HG02840 (cell line): ENCODE data around the gene ACADS.

ENCODE experiments used
- ATAC-seq: cut with Tn5 transposase; IDR thresholded peaks from one replicate; pipeline ENCODE4 v1.9.1; 2021; ENCODE audit warnings: mild to moderate bottlenecking, moderate library complexity, moderate number of reproducible peaks; ENCODE audit not compliant: unreplicated experiment, low FRiP score

Gene ACADS

DNA sequence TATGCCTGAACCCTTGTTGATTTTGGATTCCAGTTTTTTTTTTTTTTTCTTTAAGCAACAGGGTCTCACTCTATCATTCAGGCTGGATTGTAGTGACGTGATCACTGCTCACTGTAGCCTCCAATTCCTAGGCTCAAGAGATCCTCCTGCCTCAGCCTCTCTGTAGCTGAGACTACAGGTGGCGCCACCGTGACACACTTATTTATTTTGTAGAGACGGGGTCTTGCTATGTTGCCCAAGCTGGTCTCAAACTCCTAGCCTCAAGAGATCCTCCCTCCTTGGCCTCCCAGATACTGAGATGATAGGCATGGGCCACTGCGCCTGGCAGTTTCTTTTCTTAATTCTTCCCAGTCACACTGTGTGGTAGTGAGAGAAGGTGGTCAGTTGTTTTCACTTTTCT lies 25.2 kb downstream of the ACADS start:
- ATAC-seq = no peak

DNA sequence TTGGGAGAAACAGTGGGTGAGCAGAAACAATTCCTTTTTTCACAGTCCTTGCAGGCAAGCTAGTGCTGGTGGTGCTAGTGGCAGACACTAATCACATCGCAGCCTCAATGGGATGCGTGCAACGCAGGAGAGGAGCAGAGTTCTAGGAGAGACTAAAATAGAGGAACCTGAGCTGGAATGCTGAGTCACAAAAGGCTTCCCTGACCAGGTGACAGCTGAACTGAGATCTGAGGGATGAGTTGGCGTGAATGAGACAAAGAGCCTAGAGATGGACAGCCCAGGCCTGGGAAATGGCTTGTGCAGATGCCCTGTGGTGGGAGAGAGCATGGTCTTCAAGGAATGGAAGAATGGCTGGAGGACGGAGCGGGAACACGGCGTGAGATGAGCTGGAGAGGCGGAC lies 25.8 kb downstream of the ACADS start:
- no peak for ATAC-seq

DNA sequence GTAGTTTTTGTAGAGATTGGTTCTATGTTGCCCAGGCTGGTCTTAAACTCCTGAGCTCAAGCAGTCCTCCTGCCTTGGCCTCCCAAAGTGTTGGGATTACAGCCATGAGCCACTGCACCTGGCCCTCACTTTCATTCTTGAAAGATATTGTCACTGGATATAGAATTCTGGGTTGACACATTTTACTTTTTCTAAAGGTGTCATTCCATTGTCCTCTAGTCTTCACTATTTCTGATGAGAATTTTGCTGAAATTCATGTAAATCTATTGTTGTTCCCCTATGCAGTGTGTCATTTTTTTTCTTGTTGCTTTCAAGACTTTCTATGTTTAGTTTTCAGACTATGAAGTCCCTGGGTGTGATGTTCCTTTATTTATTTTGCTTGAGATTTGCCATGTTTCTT lies 29.2 kb downstream of the ACADS start:
- no peak for ATAC-seq

DNA sequence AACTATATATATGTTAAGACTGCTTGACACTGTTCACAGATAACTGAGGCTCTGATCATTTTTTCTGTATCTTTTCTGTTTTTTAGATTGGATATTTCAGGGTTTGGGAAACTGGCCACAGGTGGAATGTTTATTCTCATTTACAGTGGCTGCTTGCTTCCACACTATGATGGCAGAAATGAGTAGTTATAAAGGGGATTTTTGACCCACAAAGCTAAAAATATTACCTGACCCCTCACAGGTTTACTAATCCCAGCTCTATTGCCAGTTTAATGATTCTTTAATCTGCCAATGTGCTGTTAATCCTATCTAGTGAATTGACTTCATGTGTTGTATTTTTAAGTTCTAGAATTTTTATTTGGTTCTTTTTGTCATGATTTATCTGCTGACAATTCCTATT lies 29.6 kb downstream of the ACADS start:
- no peak for ATAC-seq

DNA sequence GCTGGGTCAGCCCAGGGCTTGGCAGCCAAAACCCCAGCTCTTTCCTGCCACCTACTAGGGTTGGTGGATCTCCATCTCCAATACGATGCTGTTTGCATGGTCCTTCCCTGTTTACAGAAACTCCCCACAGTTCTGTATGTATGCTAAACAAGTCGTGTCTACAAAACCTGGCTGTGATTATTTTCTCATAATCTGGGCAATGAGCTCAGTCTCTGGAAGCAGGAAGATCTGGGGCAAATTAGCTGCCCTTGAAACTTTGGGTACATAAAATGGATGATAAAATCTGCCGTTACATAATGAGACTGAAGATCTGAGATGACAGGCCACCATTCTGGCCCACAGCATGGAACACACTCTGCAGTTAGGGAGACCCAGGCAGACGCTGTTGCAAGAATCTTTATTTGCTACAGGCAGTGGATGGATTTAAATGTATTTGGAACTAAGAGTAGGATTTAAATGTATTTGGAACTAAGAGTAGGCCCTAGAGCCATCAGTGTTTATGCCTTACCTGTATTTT lies 31.7 kb downstream of the ACADS start:
- ATAC-seq = no peak

DNA sequence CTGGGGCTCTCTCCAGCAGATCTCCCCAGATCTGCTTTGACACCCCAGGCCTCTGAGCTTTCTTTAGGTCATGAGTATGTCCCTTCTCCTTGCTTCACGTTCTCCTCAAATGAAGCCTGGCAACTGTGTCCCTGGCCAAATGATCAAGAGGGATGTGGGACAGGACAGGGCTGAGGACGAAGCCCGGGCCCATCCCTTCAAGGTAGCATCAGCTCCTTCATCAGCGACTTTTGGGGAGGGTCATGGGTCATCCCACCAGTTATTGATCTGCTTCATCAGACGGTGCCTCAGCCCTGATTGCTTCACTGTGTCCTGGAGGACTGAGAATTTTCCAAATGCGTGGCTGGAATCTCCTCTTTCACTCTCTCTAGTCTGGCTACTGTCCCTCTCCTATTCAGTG lies 32.3 kb downstream of the ACADS start:
- no peak for ATAC-seq

DNA sequence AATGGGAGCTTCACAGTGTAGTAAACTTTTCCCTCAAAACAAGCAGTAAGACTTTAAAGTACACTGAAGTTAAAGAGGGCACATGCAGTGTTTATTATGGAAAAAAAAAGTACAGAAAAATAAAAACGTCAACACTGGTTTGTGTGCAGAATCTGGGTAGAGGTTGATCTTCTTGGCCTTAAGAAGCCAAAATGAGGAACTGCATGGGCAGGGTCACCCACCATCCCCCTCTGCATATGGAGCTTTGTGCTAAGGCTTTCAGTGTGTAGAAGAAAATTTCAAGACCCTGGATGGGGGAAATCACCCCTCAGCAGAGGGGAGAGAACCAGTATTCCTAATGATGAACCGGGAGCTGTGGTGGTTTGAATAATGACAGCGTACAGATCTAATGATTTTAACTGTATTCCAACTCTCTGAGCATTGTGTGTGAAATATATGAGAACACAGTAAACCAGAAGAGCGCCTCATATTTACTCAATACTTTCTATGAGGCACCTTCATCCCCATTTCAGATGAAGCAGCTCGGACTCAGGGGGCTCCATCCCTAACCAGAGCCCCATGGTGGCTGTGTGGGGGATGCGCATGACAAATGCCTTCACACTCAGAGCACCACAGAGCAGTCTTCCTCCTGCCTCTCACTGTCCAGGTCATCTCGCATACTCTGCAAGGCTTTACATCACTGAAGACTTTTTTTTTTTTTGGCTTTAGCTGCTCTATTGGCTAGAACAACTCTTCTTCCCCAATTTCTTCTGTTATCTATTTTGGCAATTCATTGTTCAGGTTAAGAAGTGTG lies 33.4 kb downstream of the ACADS start:
- ATAC-seq = no peak

DNA sequence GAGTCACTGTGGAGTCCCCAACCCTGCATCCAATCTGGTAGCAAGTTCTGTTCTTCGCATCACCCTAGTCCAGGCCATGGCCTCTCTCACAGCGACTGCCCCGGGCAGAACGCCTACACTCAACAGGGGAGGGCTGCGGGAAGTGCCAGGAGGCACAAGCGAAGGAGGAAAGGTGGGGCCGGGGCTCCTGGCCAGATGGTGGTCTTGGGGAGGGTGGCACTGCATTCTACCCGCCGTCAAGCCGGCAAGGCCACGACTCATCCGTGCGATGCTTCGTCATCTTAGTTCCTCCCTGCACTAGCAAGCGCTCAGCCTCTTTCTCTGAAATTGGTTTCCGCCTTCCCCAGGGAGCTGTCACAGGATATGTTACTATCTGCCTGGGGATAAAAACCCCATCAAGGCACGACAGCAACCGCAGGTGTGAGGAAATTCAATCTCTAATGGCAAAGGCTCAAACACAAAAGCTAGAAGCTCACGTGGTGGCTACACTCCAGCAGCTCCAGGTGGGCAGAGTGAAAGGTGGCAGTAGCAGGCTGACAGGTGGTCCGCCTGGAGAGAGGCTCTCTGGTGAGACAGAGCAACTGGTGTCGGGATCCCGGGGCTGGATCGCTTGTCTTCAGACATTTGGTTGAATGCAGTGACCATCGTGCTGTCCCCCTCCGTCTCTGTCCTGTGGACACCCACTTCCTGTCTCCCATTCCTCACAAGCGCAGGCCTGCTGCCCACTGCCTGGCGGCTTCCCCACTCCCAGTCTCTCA lies 34.1 kb downstream of the ACADS start:
- no peak for ATAC-seq

DNA sequence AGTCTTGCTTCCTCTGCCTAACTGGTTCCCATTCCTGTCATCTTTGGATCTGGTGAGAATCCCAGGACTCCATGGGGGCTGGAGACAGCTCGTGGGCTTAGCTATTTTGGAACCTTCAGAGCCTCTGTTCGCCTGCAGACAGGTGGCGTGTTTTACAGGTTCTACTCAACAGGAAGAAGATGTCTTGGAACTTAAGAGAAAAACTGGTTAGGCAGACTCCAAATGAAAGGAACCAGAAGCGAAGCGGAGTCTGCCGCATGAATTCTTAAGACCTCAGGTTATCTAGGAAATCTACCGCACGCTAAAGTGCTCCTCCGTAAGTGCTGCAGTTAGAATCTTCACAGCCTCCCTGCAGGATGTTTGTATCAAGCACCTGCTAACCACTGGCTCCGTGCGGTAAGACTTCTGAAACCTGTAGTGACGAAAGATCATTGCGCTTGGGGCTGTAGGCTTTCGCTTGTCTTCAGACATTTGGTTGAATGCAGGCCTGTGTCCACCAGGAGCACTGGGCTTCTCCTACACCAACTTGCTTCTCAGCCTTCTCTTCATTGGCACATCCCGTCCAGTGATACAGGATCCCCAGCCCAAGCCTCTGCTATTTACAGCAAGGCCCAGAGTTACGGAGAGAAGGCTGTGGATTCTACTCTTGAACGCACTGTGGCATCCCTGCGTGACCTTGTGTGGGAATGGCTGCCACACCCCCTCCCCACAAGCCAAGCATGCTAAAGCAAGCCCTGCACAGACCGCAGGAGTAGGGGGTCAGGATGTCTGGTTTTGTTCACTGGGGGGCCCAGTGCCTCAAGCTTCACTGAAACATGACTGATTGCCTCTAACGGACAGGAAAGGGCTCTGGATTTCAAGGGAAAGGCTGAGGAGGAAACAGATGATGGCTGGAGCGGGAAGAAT lies 35.0 kb downstream of the ACADS start:
- no peak for ATAC-seq

DNA sequence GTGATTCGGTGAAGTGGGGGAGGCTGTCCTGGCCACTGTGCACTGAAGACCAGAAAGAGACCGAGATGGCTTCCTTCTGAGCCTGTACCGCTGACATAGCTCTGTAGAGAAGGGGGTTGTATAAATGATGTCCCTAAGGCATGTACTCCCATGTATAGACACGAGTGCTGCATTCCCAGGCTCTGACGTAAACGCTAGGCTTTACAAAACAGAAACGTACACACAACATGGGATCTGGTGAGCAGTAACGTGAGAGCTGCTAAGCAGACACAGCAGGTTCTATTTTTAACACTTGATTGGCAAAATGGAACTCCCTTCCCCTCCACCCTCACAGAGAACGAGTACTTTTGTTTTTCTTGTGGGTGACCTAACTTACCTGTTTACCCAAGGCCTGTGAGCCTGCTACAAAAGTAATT lies 35.9 kb downstream of the ACADS start:
- ATAC-seq = no peak

DNA sequence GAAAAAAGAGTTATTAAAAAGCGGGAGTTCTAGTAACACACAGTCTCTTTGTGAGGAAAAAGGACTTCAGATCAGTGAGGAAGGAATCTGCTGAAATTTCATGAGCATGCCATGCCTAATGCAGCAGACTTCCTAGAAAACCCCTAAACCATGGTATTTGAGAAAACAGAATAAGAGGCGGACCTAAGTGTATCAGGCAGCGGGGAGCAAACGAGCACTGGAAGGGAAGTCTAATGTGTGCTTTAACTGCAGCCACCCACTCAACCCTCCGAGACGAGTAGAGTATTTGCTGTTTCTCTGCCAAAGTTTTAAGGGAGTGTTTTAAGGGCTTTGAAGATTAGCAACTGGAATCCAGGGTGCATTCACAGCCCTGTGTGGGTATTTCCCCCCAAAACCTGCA lies 36.5 kb downstream of the ACADS start:
- ATAC-seq = no peak

DNA sequence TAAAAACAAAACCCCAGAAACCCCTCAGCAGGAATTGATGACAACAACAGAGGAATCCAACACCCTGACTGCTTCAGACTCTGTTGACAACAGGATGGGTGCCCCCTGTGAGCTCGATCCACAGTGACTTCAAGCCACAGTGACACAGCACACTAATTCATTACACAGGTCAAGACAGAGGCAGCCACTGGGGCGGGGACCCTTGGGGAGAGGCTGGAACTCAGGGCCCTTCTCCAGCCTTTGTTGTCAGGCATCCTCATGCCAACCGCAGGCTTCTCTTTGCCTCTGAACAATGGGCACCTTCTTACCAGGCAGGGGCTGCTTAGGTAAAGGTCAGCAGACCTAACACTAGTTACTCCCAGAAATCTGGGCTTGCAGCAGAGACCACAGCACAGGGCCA lies 37.6 kb downstream of the ACADS start:
- no peak for ATAC-seq

DNA sequence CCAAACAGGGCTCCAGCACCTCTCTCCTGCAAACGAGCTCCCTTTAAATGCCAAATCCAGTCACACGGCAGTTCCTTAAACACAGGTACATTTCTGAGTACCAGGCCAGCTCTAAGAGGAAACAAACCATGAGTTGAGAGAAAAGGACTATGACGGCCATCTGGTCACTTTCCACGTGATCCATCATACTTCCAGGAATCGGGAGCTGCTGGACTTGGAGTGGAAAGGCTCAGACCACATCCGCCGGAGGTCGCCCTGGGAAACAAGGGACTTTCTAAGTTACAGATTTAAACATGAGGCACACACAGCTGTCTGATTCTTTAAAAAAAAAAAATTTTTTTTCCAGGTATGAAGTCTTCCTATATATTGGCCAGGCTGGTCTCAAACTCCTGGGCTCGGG lies 39.2 kb downstream of the ACADS start:
- ATAC-seq = no peak

DNA sequence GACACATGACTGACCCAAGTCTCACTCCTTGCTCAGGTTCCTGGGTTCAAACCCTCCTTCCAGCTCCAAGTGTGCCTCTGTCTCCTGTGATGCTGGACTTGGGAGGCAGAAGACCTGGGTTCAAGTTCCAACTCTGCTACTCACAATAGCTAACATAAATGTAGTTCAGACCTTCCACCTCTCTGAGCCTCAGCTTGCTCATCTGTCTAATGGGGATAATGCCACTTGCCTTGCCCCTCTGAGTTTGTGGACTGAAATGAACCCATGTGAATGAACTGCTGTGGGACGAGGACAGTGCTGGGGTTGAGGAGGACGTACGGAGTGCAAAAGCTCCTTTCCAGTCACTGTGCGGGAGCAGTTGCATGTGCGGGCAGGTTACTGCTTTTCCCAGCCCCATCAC lies 40.9 kb downstream of the ACADS start:
- no peak for ATAC-seq

DNA sequence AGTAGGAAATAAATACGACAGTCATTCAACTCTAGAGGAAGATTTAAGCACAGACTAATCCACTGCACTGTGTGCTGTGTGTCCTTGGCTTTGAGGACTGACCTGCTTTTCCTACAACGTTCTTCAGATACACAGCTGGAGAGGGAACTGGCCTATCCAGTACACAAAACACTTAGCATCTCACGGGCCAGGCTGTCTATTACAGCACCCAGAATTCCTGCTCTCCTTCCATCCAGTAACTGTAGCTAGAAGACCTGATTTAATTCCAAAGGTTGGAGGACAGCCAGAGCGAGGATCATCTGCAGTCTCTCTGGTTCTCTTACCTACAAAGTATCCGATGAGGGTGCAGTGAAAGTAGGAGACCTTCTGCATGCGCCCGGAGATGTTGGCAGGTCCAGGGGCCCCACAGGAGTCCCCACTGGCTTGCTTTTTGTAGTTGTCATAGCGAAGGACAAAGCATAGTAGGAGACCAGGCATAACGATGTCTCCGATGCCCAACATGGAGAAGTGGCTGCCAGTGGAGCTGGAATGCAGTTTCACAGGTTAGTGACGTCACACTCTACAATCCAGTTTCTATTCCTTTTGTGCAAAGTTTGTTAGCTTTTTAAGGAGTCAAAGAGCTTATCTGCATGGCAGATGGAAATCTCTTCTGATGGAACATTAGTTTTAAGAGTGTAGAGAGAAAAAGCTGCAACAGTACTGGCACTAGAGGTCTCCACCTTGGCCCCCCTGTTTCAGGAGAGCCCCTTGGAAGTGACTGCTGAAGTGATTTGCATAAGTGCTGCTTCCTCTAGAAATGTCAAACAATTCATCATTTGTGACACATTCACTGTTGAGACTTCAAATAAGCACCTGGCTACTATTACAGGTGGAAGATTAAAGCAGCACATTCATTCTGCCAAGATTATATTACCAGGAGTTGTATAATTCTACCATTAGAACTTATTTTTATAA lies 41.7 kb downstream of the ACADS start:
- no peak for ATAC-seq

DNA sequence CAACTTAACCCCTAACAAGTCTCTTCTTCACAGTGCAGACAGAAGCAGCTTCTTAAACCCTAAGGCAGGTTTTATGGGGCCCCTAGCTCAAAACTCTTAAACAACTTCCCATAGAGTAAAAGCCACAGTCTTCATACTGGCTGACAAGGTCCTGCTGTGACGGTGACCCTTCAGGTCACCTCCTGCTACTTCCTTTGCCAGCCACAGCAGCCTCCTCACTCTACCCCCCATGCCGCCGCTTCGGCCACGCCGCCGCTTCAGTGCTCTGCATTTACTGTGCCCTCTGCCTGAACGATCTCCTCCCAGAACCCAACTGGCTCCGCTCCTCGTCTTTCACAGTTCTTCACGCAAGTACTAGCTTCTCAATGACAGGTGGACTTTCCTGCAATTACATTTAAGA lies 45.5 kb downstream of the ACADS start:
- ATAC-seq = no peak

DNA sequence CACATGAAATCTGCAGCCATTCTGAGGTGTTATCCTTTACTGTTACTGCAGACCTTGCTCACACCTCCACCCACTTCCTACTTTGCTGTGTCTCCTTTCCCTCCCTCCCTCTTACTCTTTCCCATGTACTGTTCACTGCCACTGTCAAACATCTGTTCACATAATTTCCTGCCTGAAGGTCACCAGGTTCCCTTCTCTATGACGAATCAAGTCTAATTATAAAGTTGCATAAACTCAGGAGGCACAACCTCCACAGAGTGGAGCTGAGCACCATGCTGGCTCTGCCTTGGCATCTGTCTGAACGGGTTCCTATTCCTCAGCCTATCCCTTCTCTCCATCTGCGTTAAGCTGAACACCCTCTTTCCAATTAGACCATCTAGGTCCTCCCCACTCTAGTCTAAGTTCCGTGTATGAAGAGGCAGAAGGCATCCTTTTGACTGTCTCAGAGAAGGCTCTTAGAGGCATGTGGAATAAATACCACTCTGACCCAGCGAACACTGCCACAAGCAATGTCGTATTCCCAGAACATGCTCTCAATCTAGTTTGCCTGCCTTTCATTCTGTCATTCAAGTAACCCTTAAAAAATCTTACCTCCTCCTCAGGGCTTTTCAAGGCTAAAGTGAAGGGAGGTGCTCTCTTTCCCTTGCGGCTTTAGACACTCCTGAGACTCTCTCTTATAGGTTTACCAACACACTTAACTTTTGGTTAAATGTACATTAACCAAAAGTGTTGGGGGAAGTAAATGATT lies 48.7 kb downstream of the ACADS start:
- ATAC-seq = no peak

DNA sequence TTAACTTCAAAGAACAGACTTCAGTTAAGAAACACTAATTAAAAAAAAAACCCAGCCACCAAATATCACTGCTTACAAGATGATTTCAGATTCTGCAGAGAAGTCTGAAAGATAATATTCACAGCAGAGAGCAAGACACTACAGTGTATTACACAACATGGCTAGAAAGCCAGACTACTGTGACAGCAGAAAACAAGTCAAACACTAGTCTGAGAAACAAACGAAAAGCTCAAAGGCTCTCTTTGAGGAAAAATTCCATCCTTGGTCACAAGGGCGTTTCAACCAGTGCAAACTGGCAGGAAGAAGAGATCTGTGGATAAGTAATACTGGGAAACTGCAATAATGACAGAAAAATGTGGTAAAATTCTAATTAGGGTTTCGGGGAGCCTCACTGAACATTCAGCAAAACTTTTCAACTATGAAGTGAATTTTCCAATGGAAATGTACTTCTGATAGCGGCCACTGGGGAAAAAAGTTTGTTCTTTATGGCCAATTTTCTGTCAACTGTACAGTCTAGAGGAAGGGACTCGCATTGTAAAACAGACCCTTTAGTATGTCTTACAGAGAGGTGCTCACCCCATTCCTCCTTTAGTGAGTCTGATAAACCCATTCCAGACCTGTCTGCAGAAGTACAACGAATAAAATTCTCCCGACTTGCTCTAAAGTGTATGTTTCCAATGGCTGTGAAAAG lies 50.4 kb downstream of the ACADS start:
- ATAC-seq = no peak
